Purkinje cell (primary cell): ENCODE measurements around the gene AGAP9. TPM values are rescaled to one million over a fixed set of nuclear protein-coding genes. Genes with fewer than 3 reads are reported as not detected.

ENCODE experiments used
- polyA plus RNA-seq: library from polyadenylated mRNA; unstranded; fragments of >200 nt; fragmentation: Nextera tagmentation; gene quantifications from 2 replicates; pipeline ENCODE4 v1.2.1, GENCODE V29; 2014

Gene AGAP9
- polyA plus RNA-seq: 0.70 TPM in 1 of 2 replicates, not detected in the other

DNA sequence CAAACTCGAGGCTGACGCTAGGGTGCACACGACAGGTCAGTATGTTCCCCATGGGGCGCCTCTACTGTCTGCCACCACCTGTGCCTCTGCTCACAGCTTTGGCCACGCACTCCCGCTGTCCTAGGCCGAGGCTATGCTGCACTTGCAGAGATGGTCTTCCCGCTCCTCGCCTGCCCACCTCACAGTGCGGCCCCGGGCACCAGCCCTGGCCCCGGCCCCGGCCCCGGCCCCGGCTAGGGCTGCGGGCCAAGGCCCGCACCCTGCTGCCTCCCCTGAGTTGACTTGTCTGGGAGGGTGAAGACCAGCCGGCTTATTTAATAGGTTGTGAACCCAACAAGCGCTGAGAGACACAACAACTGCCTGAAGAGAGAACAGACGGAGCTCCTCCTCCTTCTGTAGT is at the start of gene AGAP9:
Gene AGAP9, minus strand, starts transcription at position 164 of the 400 bp plus-strand sequence. Its CDS starts 112 bp downstream, at position 52.

DNA sequence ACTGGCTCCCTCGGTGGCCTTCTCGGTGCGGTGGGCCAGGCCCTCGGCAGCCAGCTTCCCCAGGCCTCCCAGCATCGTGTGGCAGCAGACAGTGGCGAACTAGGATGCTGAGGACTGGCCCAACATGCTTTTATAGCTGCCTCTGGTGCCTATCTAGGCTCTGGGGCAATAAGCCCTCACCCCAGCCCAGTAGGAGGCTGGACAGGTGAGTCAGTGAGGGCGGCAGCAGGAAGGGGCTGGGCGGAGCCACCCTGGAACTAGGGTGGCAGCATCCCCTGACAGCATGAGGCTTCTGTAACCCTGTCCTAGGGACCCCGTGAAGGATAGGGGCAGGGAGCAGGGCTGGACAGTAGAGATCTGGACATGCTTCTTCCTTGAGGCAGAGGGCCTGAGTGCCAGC is 31.8 kb downstream of the AGAP9 start, which contains the start of gene FAM25G:
Gene FAM25G, minus strand, starts transcription at position 101 of the 400 bp plus-strand sequence. Its CDS starts 26 bp downstream, at position 75.

DNA sequence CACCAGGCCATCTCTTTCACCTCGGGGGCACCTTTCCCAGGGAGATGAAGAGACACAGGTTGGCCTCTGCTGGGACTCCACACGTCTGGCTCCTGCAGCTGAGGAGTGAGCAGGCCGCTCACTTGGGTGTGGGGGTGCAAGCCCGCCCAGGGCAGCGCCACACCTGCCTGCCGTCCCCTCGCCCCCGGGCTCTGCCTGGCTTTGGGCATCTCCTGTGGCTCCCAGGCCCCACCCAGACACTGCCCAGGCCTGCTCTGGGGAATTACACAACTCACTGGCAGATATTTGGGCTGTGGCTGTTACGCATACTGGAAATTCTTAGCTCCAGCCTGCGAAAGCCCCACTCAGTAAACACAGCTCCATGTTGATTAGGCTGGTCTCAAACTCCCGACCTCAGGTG is 39.5 kb downstream of the AGAP9 start, which contains the start of gene ANXA8:
Gene ANXA8, minus strand, starts transcription at position 193 of the 400 bp plus-strand sequence. Its CDS starts 182 bp downstream, at position 11.

Other genes with a start within 250 kb of the AGAP9 start
- 17.6 and 32.1 TPM in 2 replicates for gene GDF10, start 223.4 kb downstream of the AGAP9 start, polyA plus RNA-seq
- gene GDF2, start 201.2 kb downstream of the AGAP9 start, polyA plus RNA-seq: not detected in 2 replicates
- not detected in 2 replicates for gene RBP3, start 175.3 kb downstream of the AGAP9 start, polyA plus RNA-seq
- gene ZNF488, start 139.3 kb downstream of the AGAP9 start, polyA plus RNA-seq: not detected in 2 replicates
- gene ANXA8, start 39.5 kb downstream of the AGAP9 start, polyA plus RNA-seq: not detected in 2 replicates
- gene FAM25G, start 31.9 kb downstream of the AGAP9 start, polyA plus RNA-seq: not detected in 2 replicates
- 0.92 TPM in 1 of 2 replicates, not detected in the other for gene SYT15B, start 240.0 kb upstream of the AGAP9 start, polyA plus RNA-seq